ENCODE measurements around the gene KRT6A.

The KRT6A gene

DNA sequence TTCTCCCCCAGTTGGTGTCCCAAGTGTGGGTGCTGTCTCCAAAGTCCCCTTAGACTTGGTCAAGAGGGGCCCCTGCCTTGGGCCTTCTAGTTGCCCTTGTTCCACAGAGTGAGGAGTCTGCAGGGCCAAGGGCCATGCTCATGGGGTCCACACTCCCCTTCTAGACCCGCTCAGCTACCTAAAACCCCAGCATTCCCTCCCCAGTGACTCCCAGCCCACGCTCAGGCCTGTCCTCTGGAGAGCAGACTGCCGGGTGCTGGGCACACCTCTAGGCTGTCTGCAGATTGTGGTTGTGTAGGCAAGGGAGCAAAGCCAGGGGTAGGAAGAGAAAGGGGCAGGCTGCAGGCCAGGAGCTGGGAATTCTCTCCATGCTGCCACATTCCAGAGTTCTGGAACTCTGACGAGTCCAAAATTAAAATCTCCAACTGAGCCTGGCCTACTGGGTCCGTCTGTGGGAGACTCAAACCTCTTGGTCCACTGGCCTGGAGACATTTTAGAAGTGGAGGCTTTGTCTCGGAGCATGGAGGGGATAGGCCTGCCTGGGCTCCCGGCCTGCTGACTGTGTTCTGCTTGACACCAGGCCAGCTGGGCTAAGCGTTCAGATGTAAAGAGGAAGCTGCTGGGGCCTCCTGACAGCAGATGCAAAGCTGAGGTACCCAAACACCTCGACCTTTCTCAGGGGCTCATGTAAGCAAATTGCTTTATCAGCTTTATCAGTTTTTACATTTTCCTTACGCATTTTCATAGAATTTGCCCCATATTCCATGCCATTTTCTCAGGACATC, 40.8 kb upstream of the KRT6A start:
- Histone ChIP-seq H3K4me3 (ENCODE audit: low read length) (no peak overlapping the region), H3F3A (ENCODE audit: control insufficient read depth, insufficient read depth) (no peaks in the 10 kb centered on the region), H3K79me2 (ENCODE audit: control insufficient read depth, low read length) (no peaks in the 10 kb centered on the region), H3K9me3 (ENCODE audit: control insufficient read depth, insufficient read depth, low read length) (no peaks in the 10 kb centered on the region), H3K36me3 (ENCODE audit: control insufficient read depth, low read length) (no peaks in the 10 kb centered on the region), H3K4me2 (ENCODE audit: low read length) (no peak overlapping the region), H3K27me3 (ENCODE audit: control insufficient read depth, low read length) (no peaks in the 10 kb centered on the region), H4K20me1 (ENCODE audit: control insufficient read depth, insufficient read depth, low read depth, low read length) (no peaks in the 10 kb centered on the region), H3K27ac (ENCODE audit: low read depth, low read length) (no peak overlapping the region), H3K9me2 (replicated peaks; ENCODE audit: control insufficient read depth, low read length) (no peaks in the 10 kb centered on the region), H3K4me1 (ENCODE audit: control insufficient read depth, low read length) (no peaks in the 10 kb centered on the region)
- TF ChIP-seq EZH2phosphoT487 (IDR thresholded peaks at IDR 0.05; ENCODE audit: borderline replicate concordance, low read length), result no peak
- TF ChIP-seq, protein P1, sequence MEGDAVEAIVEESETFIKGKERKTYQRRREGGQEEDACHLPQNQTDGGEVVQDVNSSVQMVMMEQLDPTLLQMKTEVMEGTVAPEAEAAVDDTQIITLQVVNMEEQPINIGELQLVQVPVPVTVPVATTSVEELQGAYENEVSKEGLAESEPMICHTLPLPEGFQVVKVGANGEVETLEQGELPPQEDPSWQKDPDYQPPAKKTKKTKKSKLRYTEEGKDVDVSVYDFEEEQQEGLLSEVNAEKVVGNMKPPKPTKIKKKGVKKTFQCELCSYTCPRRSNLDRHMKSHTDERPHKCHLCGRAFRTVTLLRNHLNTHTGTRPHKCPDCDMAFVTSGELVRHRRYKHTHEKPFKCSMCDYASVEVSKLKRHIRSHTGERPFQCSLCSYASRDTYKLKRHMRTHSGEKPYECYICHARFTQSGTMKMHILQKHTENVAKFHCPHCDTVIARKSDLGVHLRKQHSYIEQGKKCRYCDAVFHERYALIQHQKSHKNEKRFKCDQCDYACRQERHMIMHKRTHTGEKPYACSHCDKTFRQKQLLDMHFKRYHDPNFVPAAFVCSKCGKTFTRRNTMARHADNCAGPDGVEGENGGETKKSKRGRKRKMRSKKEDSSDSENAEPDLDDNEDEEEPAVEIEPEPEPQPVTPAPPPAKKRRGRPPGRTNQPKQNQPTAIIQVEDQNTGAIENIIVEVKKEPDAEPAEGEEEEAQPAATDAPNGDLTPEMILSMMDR (IDR thresholded peaks at IDR 0.05; ENCODE audit: low read depth, low read length, poor library complexity, severe bottlenecking), result no peak

DNA sequence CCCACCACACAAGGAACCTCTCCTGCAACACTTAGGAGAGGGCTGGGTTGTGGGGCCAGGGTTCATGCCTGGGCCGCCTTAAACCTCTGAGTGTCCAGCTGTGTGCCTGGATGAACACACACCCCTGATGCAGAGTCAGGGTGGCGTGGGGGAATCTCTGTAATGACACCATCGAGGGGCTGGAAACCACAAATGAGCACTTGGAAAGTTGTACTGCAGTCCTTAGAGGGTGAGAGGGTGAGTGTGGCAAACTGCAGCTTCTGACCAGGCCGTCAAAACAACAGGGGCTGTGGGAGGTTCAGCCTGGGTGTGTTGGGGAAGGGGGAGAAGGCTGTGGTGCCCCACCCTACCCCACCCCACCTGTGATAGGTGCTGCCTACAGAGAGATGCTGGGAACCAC, 39.6 kb upstream of the KRT6A start:
- Histone ChIP-seq H4K20me1 (ENCODE audit: control insufficient read depth, insufficient read depth, low read depth, low read length) (no peaks in the 10 kb centered on the region), H3K27ac (ENCODE audit: low read depth, low read length) (no peak overlapping the region), H3K4me2 (ENCODE audit: low read length) (no peak overlapping the region), H3K9me2 (replicated peaks; ENCODE audit: control insufficient read depth, low read length) (no peaks in the 10 kb centered on the region), H3K36me3 (ENCODE audit: control insufficient read depth, low read length) (no peaks in the 10 kb centered on the region), H3K79me2 (ENCODE audit: control insufficient read depth, low read length) (no peaks in the 10 kb centered on the region), H3F3A (ENCODE audit: control insufficient read depth, insufficient read depth) (no peaks in the 10 kb centered on the region), H3K4me1 (ENCODE audit: control insufficient read depth, low read length) (no peaks in the 10 kb centered on the region), H3K9me3 (ENCODE audit: control insufficient read depth, insufficient read depth, low read length) (no peaks in the 10 kb centered on the region), H3K4me3 (ENCODE audit: low read length) (no peak overlapping the region), H3K27me3 (ENCODE audit: control insufficient read depth, low read length) (no peaks in the 10 kb centered on the region)
- TF ChIP-seq EZH2phosphoT487 (IDR thresholded peaks at IDR 0.05; ENCODE audit: borderline replicate concordance, low read length), result no peak
- TF ChIP-seq, protein P1 (IDR thresholded peaks at IDR 0.05; ENCODE audit: low read depth, low read length, poor library complexity, severe bottlenecking), result no peak

DNA sequence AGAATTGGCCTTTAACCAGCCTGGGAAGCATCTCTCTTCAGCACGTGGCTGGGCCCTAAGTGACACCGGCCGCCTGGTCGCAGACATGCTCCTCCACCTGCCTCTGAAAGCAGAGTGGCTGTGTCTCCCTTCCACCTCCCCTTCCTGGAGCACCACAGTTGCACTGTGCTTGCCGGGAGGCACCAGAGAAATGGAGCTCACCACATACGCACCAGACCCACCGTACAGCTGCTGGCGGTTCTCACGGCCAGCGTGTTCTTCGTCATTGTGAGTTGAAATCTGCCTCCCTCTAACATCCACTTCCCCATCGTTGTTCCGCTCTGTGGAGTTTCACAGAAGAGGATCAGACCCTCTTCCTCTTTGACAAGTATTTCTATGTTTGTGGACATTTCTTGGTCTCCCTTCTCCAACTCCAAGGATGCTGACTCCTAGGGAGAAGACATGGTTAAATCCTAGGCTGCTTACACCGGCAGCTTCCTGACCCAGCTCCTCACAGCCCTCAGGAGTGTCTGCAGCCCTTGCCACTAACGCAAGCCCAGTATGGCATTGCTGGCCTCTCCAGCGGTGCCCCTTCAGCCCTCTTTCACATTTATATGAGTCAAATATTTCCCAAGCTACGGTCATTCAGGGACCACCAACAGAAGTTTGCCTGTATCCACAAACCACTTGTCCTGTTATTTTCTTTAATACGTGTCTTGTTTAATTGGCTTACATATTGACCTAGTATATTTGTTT, 38.7 kb upstream of the KRT6A start:
- no peaks in the 10 kb centered on the region for H3K4me1 ChIP-seq (ENCODE audit: control insufficient read depth, low read length)
- H3K79me2 ChIP-seq (ENCODE audit: control insufficient read depth, low read length), result no peaks in the 10 kb centered on the region
- no peaks in the 10 kb centered on the region for H4K20me1 ChIP-seq (ENCODE audit: control insufficient read depth, insufficient read depth, low read depth, low read length)
- no peaks in the 10 kb centered on the region for H3F3A ChIP-seq (ENCODE audit: control insufficient read depth, insufficient read depth)
- H3K27me3 ChIP-seq (ENCODE audit: control insufficient read depth, low read length), result no peaks in the 10 kb centered on the region
- H3K9me3 ChIP-seq (ENCODE audit: control insufficient read depth, insufficient read depth, low read length), result no peaks in the 10 kb centered on the region
- H3K4me3 ChIP-seq (ENCODE audit: low read length), result no peak overlapping the region
- no peak overlapping the region for H3K27ac ChIP-seq (ENCODE audit: low read depth, low read length)
- no peaks in the 10 kb centered on the region for H3K9me2 ChIP-seq (replicated peaks; ENCODE audit: control insufficient read depth, low read length)
- no peaks in the 10 kb centered on the region for H3K36me3 ChIP-seq (ENCODE audit: control insufficient read depth, low read length)
- TF ChIP-seq EZH2phosphoT487 (IDR thresholded peaks at IDR 0.05; ENCODE audit: borderline replicate concordance, low read length), result no peak
- TF ChIP-seq, protein P1 (IDR thresholded peaks at IDR 0.05; ENCODE audit: low read depth, low read length, poor library complexity, severe bottlenecking), result no peak
- H3K4me2 ChIP-seq (ENCODE audit: low read length), result no peak overlapping the region
